ENCODE results near the gene TMEM63C. TPM values are rescaled to one million over a fixed set of nuclear protein-coding genes. Genes with fewer than 3 reads are reported as not detected.

Gene TMEM63C
- total and polyA plus RNA-seq, 2 donors (not counting 3 experiments of a cell fraction or from before 2014, with no cell fraction given), result not detected

DNA sequence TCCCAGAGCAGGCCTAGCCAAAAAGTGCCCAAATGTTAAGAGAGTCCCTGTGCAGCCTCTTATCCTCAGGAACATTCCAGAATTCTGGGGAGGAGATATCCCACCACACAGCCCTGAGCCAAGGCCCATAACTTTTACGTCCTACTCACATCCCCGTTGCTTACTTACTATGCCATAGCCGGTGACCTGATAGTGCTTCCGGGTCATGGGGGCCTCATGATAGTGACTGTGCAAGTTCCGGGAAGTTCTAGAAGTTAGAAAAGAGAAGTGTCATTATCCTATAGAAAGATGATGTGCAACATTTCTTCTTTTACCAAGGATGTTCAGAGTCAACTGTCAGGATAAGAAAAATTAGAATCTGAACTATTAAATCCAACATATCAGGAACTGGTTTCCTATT is 105.0 kb downstream of the TMEM63C start:
- H3K27me3 ChIP-seq (ENCODE audit: control insufficient read depth in 2 of 2, insufficient read depth in 2 of 2, low read length in 2 of 2), result no peaks in the 10 kb centered on the region
- H3K4me2 ChIP-seq (ENCODE audit: insufficient read depth, low read length), result no peak overlapping the region
- H3K4me3 ChIP-seq (replicated peaks in 1 of 3; ENCODE audit: insufficient read depth in 1 of 3, low read depth in 1 of 3, low read length in 3 of 3), result no peak overlapping the region
- ChIA-PET CTCF (interaction anchor here (1.9 kb wide), 1 partner anchor 29 kb away, joined by 12 read pairs; no protein-coding TSS in a partner anchor), POLR2A (no interaction called here)
- intact Hi-C loops (cut with micrococcal nuclease), result no loop called here
- H3K79me2 ChIP-seq (ENCODE audit: control insufficient read depth, insufficient read depth, low read length), result no peaks in the 10 kb centered on the region
- H3K4me1 ChIP-seq (ENCODE audit: control insufficient read depth, extremely low read depth, insufficient read depth, low read length), result no peaks in the 10 kb centered on the region
- no peak overlapping the region for H3K27ac ChIP-seq (ENCODE audit: insufficient read depth, low read depth, low read length)
- no peaks in the 10 kb centered on the region for H3K9me1 ChIP-seq (replicated peaks; ENCODE audit: control insufficient read depth, extremely low read depth, insufficient read depth, low read length)
- dilution Hi-C loops (cut with MboI; ENCODE audit: extremely low pct_ligation_motif_present, low sequenced_read_pairs), result no loop called here
- no peaks in the 10 kb centered on the region for H4K20me1 ChIP-seq (replicated peaks; ENCODE audit: control insufficient read depth, extremely low read depth, insufficient read depth, low read length)
- DNase-seq (ENCODE audit: low read depth, low spot score), result no peak
- no peak overlapping the region for H2AFZ ChIP-seq (ENCODE audit: low read depth, low read length)
- no peak overlapping the region for H3K9ac ChIP-seq (replicated peaks; ENCODE audit: extremely low read depth, insufficient read depth, low read length)
- no TSS peak for BruUV-seq (replicated peaks)
- no peak for TF ChIP-seq EZH2 (IDR thresholded peaks at IDR 0.05; ENCODE audit: borderline replicate concordance, low read depth, low read length, severe bottlenecking)
- peaks cover 7 to 15% of the 10 kb centered on the region in 2 experiments for H3K36me3 ChIP-seq (ENCODE audit: control insufficient read depth in 2 of 2, extremely low read depth in 1 of 2, insufficient read depth in 2 of 2, low read length in 2 of 2)
- no peaks in the 10 kb centered on the region for H3K9me3 ChIP-seq (replicated peaks; ENCODE audit: control insufficient read depth, insufficient read depth, low read length)
- FAIRE-seq, result no peak

DNA sequence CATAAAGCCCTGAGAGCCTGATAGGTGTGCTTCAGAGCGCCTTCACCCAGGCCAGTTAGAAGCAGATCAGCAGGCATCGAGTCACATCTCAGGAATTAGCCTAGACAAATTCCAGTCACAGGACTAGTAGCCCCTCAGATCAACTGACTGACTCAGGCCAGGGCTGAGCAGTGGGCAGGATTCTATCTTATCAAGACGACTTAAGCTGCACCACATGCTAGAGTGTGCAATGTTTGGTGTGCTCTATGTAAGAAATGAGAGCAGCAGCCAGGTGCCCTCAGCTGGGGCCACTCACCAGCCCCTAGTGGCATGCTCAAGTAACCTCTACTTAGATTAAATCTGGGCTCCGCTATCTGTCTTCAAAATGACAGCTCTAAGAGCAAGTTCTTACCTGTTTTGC is 109.1 kb downstream of the TMEM63C start:
- no TSS peak for BruUV-seq (replicated peaks)

More for the DNA sequence above, 109.1 kb downstream of the TMEM63C start:
- no peak overlapping the region for H3K9ac ChIP-seq (replicated peaks; ENCODE audit: extremely low read depth, insufficient read depth, low read length)
- ChIA-PET POLR2A (no interaction called here), CTCF (interaction anchor here (0.9 to 1.6 kb wide), 2 partner anchors 10 to 30 kb away, joined by 3 to 6 read pairs; partner anchors contain the start of genes GSTZ1 and POMT2)
- no peaks in the 10 kb centered on the region for H3K79me2 ChIP-seq (ENCODE audit: control insufficient read depth, insufficient read depth, low read length)
- H3K4me1 ChIP-seq (ENCODE audit: control insufficient read depth, extremely low read depth, insufficient read depth, low read length), result no peaks in the 10 kb centered on the region
- no peaks in the 10 kb centered on the region for H3K9me3 ChIP-seq (replicated peaks; ENCODE audit: control insufficient read depth, insufficient read depth, low read length)
- FAIRE-seq (no peak), DNase-seq (ENCODE audit: low read depth, low spot score) (no peak)
- no peak overlapping the region for H2AFZ ChIP-seq (ENCODE audit: low read depth, low read length)
- no peak overlapping the region for H3K4me2 ChIP-seq (ENCODE audit: insufficient read depth, low read length)
- intact Hi-C loops (cut with micrococcal nuclease), result no loop called here
- no peaks in the 10 kb centered on the region for H3K9me1 ChIP-seq (replicated peaks; ENCODE audit: control insufficient read depth, extremely low read depth, insufficient read depth, low read length)
- peaks cover 0 to 3% of the 10 kb centered on the region in 2 experiments for H3K36me3 ChIP-seq (ENCODE audit: control insufficient read depth in 2 of 2, extremely low read depth in 1 of 2, insufficient read depth in 2 of 2, low read length in 2 of 2)
- H3K27me3 ChIP-seq (ENCODE audit: control insufficient read depth in 2 of 2, insufficient read depth in 2 of 2, low read length in 2 of 2), result no peaks in the 10 kb centered on the region
- dilution Hi-C loops (cut with MboI; ENCODE audit: extremely low pct_ligation_motif_present, low sequenced_read_pairs), result no loop called here
- no peaks in the 10 kb centered on the region for H4K20me1 ChIP-seq (replicated peaks; ENCODE audit: control insufficient read depth, extremely low read depth, insufficient read depth, low read length)
- TF ChIP-seq, protein P1, sequence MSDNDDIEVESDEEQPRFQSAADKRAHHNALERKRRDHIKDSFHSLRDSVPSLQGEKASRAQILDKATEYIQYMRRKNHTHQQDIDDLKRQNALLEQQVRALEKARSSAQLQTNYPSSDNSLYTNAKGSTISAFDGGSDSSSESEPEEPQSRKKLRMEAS (IDR thresholded peaks at IDR 0.05; ENCODE audit: insufficient read depth, insufficient read length), result no peak
- no peak for TF ChIP-seq POLR2AphosphoS5 (IDR thresholded peaks at IDR 0.05; ENCODE audit: insufficient read depth, low read depth, low read length)
- TF ChIP-seq JUN (IDR thresholded peaks at IDR 0.05; ENCODE audit: borderline replicate concordance, insufficient read depth, insufficient read length, low read depth), result no peak
- no peak for TF ChIP-seq MYC (IDR thresholded peaks at IDR 0.05; ENCODE audit: low read depth, low read length)
- TF ChIP-seq, protein P2, sequence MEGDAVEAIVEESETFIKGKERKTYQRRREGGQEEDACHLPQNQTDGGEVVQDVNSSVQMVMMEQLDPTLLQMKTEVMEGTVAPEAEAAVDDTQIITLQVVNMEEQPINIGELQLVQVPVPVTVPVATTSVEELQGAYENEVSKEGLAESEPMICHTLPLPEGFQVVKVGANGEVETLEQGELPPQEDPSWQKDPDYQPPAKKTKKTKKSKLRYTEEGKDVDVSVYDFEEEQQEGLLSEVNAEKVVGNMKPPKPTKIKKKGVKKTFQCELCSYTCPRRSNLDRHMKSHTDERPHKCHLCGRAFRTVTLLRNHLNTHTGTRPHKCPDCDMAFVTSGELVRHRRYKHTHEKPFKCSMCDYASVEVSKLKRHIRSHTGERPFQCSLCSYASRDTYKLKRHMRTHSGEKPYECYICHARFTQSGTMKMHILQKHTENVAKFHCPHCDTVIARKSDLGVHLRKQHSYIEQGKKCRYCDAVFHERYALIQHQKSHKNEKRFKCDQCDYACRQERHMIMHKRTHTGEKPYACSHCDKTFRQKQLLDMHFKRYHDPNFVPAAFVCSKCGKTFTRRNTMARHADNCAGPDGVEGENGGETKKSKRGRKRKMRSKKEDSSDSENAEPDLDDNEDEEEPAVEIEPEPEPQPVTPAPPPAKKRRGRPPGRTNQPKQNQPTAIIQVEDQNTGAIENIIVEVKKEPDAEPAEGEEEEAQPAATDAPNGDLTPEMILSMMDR (IDR thresholded peaks at IDR 0.05; ENCODE audit: extremely low read depth in 1 of 2, insufficient read depth in 1 of 2, low read depth in 1 of 2, low read length in 2 of 2), result no peak
- TF ChIP-seq EZH2 (IDR thresholded peaks at IDR 0.05; ENCODE audit: borderline replicate concordance, low read depth, low read length, severe bottlenecking), result no peak
- TF ChIP-seq FOS (IDR thresholded peaks at IDR 0.05; ENCODE audit: borderline replicate concordance, insufficient read depth, low read length), result no peak
- TF ChIP-seq GATA2 (IDR thresholded peaks at IDR 0.05; ENCODE audit: insufficient read depth, insufficient read length, low read depth, low read length), result no peak
- H3K4me3 ChIP-seq (replicated peaks in 1 of 3; ENCODE audit: insufficient read depth in 1 of 3, low read depth in 1 of 3, low read length in 3 of 3), result no peak overlapping the region
- no peak overlapping the region for H3K27ac ChIP-seq (ENCODE audit: insufficient read depth, low read depth, low read length)
